Stimulated activated CD8-positive, alpha-beta memory T cell treated with anti-CD3 and anti-CD28 coated beads, Interleukin-4, amount 100 ng/mL, for 48 hours (primary cell): Measurements from ENCODE around the gene TCFL5.

Experiments used
- DNase-seq: peaks from one replicate; pipeline ENCODE4 v3.0.0-alpha.2; 2020

The TCFL5 gene

GRCh38 chr20:62894261-62894660 is 32.6 kb upstream of the TCFL5 start:
- DNase-seq = no peak

- DNase-seq = no peak
Measured at GRCh38 chr20:62893700-62894099, 32.1 kb upstream of the TCFL5 start.

GRCh38 chr20:62892348-62893304 is 31.0 kb upstream of the TCFL5 start:
- no peak for DNase-seq

- no peak for DNase-seq
Measured at GRCh38 chr20:62891111-62891510, 29.5 kb upstream of the TCFL5 start.

GRCh38 chr20:62890444-62890843 is 28.8 kb upstream of the TCFL5 start:
- no peak for DNase-seq

GRCh38 chr20:62889871-62890270 is 28.2 kb upstream of the TCFL5 start:
- no peak for DNase-seq

- DNase-seq = no peak
Measured at GRCh38 chr20:62889411-62889810, 27.8 kb upstream of the TCFL5 start.

GRCh38 chr20:62888910-62889309 is 27.3 kb upstream of the TCFL5 start:
- DNase-seq = no peak

GRCh38 chr20:62888406-62888805 is 26.8 kb upstream of the TCFL5 start:
- no peak for DNase-seq

- no peak for DNase-seq
Measured at GRCh38 chr20:62887860-62888239, 26.2 kb upstream of the TCFL5 start.

GRCh38 chr20:62887152-62887859 is 25.7 kb upstream of the TCFL5 start:
- DNase-seq = peak; percentile 58

- DNase-seq = no peak
Measured at GRCh38 chr20:62886709-62887058, 25.1 kb upstream of the TCFL5 start.

- no peak for DNase-seq
Measured at GRCh38 chr20:62885896-62886708, 24.5 kb upstream of the TCFL5 start.

GRCh38 chr20:62885046-62885895 is 23.6 kb upstream of the TCFL5 start:
- no peak for DNase-seq

- no peak for DNase-seq
Measured at GRCh38 chr20:62884556-62884955, 22.9 kb upstream of the TCFL5 start.

- DNase-seq = no peak
Measured at GRCh38 chr20:62882426-62882825, 20.8 kb upstream of the TCFL5 start.

- no peak for DNase-seq
Measured at GRCh38 chr20:62881662-62882395, 20.2 kb upstream of the TCFL5 start.

GRCh38 chr20:62880935-62881661 is 19.5 kb upstream of the TCFL5 start:
- no peak for DNase-seq

- DNase-seq = no peak
Measured at GRCh38 chr20:62880147-62880934, 18.7 kb upstream of the TCFL5 start.
